WTC11 (cell line): ENCODE data around the gene TMEM187. TPM values are rescaled to one million over a fixed set of nuclear protein-coding genes. Genes with fewer than 3 reads are reported as not detected.

ENCODE experiments used
- ATAC-seq: fragments of 200-7000 bp; cut with Tn5 transposase; 2 replicates; pipeline ENCODE4 v1.10.0; 2021; ENCODE audit warnings: mild to moderate bottlenecking, moderate library complexity
- CTCF ChIA-PET: fragments of 300-600 bp; sonication (Branson Sonifier 250); formaldehyde crosslinking; loops from one replicate; lab custom pipeline; 2021; ENCODE audit warnings: antibody characterized with exemption; lab: Charles Lee
- POLR2A ChIA-PET: fragments of 350-600 bp; sonication (Branson Sonifier 250); formaldehyde crosslinking; loops from one replicate; lab custom pipeline; 2021; ENCODE audit warnings: antibody characterized with exemption; lab: Charles Lee
- DNase-seq: peaks from one replicate; pipeline ENCODE4 v3.0.0; 2021; ENCODE audit warnings: low spot score
- H3K27ac Mint-ChIP-seq: 2 replicates; pipeline ENCODE4 v1.8.0; 2021; ENCODE audit warnings: mixed read lengths
- H3K27me3 Mint-ChIP-seq: 2 replicates; pipeline ENCODE4 v1.8.0; 2021; ENCODE audit warnings: low read depth, mild to moderate bottlenecking, moderate library complexity, mixed read lengths
- H3K36me3 Mint-ChIP-seq: 2 replicates; pipeline ENCODE4 v1.8.0; 2021; ENCODE audit warnings: mixed read lengths
- H3K4me1 Mint-ChIP-seq: 2 replicates; pipeline ENCODE4 v1.8.0; 2022; ENCODE audit warnings: mixed read lengths
- H3K4me3 Mint-ChIP-seq: 2 replicates; pipeline ENCODE4 v1.8.0; 2021; ENCODE audit warnings: mild to moderate bottlenecking, moderate library complexity, mixed read lengths
- H3K9me3 Mint-ChIP-seq: 2 replicates; pipeline ENCODE4 v1.8.0; 2021; ENCODE audit warnings: mixed read lengths
- ELF4 ChIP-seq: sonication (generic); formaldehyde crosslinking; IDR thresholded peaks from 2 replicates; pipeline ENCODE4 v1.8.1; 2022; ENCODE audit warnings: low read depth, mild to moderate bottlenecking, moderate library complexity, missing genetic modification reagents
- ESRRA ChIP-seq: sonication (generic); formaldehyde crosslinking; IDR thresholded peaks from 2 replicates; pipeline ENCODE4 v1.8.1; 2022; ENCODE audit warnings: mild to moderate bottlenecking, missing genetic modification reagents, borderline replicate concordance
- FOXJ3 ChIP-seq: sonication (generic); formaldehyde crosslinking; IDR thresholded peaks from 2 replicates; pipeline ENCODE4 v1.9.0; 2021; ENCODE audit warnings: missing genetic modification reagents, mild to moderate bottlenecking, borderline replicate concordance
- GRHL2 ChIP-seq: fragments of 250-450 bp; sonication (Bioruptor Pico); IDR thresholded peaks from 2 replicates; pipeline ENCODE4 v1.8.0; 2022; ENCODE audit warnings: mild to moderate bottlenecking, moderate library complexity; ENCODE audit not compliant: insufficient replicate concordance, severe bottlenecking
- NFE2L1 ChIP-seq: sonication (generic); formaldehyde crosslinking; IDR thresholded peaks from 2 replicates; pipeline ENCODE4 v1.8.1; 2023; ENCODE audit warnings: missing genetic modification reagents
- NFYB ChIP-seq: sonication (generic); formaldehyde crosslinking; conservative IDR thresholded peaks from 2 replicates; pipeline ENCODE4 v1.8.0; 2022; ENCODE audit warnings: low read depth, missing genetic modification reagents
- OVOL2 ChIP-seq: fragments of 250-450 bp; sonication (Bioruptor Pico); IDR thresholded peaks from 2 replicates; pipeline ENCODE4 v1.9.0; 2021; ENCODE audit warnings: mild to moderate bottlenecking, borderline replicate concordance
- PRRX2 ChIP-seq: fragments of 250-450 bp; sonication (Bioruptor Pico); IDR thresholded peaks from 2 replicates; pipeline ENCODE4 v1.8.0; 2021; ENCODE audit warnings: mild to moderate bottlenecking
- SOX15 ChIP-seq: fragments of 250-450 bp; sonication (Bioruptor Pico); IDR thresholded peaks from 2 replicates; pipeline ENCODE4 v1.9.0; 2021; ENCODE audit warnings: mild to moderate bottlenecking
- TEAD4 ChIP-seq: sonication (generic); formaldehyde crosslinking; IDR thresholded peaks from 2 replicates; pipeline ENCODE4 v1.8.0; 2022; ENCODE audit warnings: mild to moderate bottlenecking, missing genetic modification reagents
- ZBTB21 ChIP-seq: sonication (generic); formaldehyde crosslinking; IDR thresholded peaks from 2 replicates; pipeline ENCODE4 v1.8.1; 2023; ENCODE audit warnings: mild to moderate bottlenecking, missing genetic modification reagents, borderline replicate concordance
- ZNF121 ChIP-seq: sonication (generic); formaldehyde crosslinking; IDR thresholded peaks from 2 replicates; pipeline ENCODE4 v1.8.0; 2023; ENCODE audit warnings: missing genetic modification reagents
- ZNF263 ChIP-seq: sonication (generic); formaldehyde crosslinking; IDR thresholded peaks from 2 replicates; pipeline ENCODE4 v1.8.1; 2022; ENCODE audit warnings: low read depth, mild to moderate bottlenecking, moderate library complexity, missing genetic modification reagents
- ZNF423 ChIP-seq: fragments of 250-450 bp; sonication (Bioruptor Pico); IDR thresholded peaks from 2 replicates; pipeline ENCODE4 v2.1.2; 2022; ENCODE audit warnings: mild to moderate bottlenecking, moderate library complexity
- total RNA-seq: library from RNA; stranded (reverse); gene quantifications from 3 replicates; pipeline ENCODE4 v1.2.3, GENCODE V29; 2021
- TF ChIP-seq, protein P1 (sequence below): fragments of 250-450 bp; sonication (Bioruptor Pico); IDR thresholded peaks from 2 replicates; pipeline ENCODE4 v1.9.0; 2021; ENCODE audit warnings: mild to moderate bottlenecking, borderline replicate concordance
- TF ChIP-seq, protein P2 (sequence below): sonication (generic); formaldehyde crosslinking; IDR thresholded peaks from 2 replicates; pipeline ENCODE4 v1.8.0; 2023; ENCODE audit warnings: missing genetic modification reagents
- TF ChIP-seq, protein P3 (sequence below): sonication (generic); formaldehyde crosslinking; IDR thresholded peaks from 2 replicates; pipeline ENCODE4 v1.8.0; 2022; ENCODE audit warnings: missing genetic modification reagents
- TF ChIP-seq, protein P4 (sequence below): sonication (generic); formaldehyde crosslinking; IDR thresholded peaks from 2 replicates; pipeline ENCODE4 v1.8.0; 2022; ENCODE audit warnings: mild to moderate bottlenecking, missing genetic modification reagents
- TF ChIP-seq, protein P5 (sequence below): sonication (generic); formaldehyde crosslinking; IDR thresholded peaks from 2 replicates; pipeline ENCODE4 v1.8.1; 2022; ENCODE audit warnings: low read depth, missing genetic modification reagents, borderline replicate concordance
- TF ChIP-seq, protein P6 (sequence below): fragments of 250-450 bp; sonication (Bioruptor Pico); IDR thresholded peaks from 2 replicates; pipeline ENCODE4 v1.9.0; 2021; ENCODE audit warnings: mild to moderate bottlenecking
- TF ChIP-seq, protein P7 (sequence below): sonication (generic); formaldehyde crosslinking; IDR thresholded peaks from 2 replicates; pipeline ENCODE4 v1.8.0; 2022; ENCODE audit warnings: mild to moderate bottlenecking, missing genetic modification reagents

Gene TMEM187
- total RNA-seq, 1 experiment from 2014 or later: 8.4 TPM

DNA sequence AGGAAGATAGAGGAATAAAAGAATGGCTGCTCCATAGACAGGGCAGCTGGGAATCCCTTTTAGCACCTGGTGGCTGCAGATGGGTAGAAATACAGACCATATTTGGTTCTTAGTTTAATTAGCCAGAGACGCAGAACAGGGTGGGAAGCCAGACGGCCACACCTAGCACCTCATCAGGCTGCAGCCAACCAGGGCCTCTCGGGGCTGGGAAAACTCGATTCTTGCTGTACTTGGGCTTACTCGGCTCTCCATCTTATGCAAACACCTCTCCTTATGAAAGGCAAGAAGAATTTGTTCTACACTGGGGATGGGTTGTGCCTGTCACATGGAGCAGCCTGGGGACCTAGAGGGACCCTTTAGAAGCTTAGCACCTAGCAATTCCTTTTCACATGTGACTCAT, 27.5 kb downstream of the TMEM187 start (continued):
- TF ChIP-seq, protein P1, sequence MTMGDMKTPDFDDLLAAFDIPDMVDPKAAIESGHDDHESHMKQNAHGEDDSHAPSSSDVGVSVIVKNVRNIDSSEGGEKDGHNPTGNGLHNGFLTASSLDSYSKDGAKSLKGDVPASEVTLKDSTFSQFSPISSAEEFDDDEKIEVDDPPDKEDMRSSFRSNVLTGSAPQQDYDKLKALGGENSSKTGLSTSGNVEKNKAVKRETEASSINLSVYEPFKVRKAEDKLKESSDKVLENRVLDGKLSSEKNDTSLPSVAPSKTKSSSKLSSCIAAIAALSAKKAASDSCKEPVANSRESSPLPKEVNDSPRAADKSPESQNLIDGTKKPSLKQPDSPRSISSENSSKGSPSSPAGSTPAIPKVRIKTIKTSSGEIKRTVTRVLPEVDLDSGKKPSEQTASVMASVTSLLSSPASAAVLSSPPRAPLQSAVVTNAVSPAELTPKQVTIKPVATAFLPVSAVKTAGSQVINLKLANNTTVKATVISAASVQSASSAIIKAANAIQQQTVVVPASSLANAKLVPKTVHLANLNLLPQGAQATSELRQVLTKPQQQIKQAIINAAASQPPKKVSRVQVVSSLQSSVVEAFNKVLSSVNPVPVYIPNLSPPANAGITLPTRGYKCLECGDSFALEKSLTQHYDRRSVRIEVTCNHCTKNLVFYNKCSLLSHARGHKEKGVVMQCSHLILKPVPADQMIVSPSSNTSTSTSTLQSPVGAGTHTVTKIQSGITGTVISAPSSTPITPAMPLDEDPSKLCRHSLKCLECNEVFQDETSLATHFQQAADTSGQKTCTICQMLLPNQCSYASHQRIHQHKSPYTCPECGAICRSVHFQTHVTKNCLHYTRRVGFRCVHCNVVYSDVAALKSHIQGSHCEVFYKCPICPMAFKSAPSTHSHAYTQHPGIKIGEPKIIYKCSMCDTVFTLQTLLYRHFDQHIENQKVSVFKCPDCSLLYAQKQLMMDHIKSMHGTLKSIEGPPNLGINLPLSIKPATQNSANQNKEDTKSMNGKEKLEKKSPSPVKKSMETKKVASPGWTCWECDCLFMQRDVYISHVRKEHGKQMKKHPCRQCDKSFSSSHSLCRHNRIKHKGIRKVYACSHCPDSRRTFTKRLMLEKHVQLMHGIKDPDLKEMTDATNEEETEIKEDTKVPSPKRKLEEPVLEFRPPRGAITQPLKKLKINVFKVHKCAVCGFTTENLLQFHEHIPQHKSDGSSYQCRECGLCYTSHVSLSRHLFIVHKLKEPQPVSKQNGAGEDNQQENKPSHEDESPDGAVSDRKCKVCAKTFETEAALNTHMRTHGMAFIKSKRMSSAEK (CRISPR knock-in tag): no peak
- TF ChIP-seq, protein P2, sequence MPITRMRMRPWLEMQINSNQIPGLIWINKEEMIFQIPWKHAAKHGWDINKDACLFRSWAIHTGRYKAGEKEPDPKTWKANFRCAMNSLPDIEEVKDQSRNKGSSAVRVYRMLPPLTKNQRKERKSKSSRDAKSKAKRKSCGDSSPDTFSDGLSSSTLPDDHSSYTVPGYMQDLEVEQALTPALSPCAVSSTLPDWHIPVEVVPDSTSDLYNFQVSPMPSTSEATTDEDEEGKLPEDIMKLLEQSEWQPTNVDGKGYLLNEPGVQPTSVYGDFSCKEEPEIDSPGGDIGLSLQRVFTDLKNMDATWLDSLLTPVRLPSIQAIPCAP (CRISPR knock-in tag): no peak

DNA sequence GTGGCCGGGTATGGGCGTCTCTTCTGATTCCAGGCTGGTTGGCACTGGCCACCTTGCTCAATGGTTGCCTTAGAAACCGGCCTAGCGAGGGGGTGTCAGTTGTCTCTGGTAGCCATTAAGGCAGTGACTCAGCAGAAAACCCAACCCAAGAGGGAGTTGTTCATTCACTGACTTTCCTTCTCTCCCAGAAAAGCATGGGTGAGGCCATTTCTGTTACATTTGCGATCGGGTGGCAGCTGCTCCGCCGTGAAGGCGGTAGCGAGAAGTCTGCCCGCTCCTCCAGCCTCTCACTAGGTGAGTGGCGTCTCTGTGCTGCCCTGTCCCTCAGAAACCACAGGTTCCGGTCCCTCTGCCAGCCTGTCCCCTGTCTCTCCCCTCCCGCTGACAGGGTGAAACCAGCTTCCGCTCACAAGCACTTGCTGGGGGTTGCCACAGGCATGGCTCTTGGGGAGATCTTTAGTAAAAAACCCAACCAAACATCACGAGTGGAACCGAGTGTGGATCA, 29.7 kb downstream of the TMEM187 start:
- Mint-ChIP-seq H3K36me3 (no peaks in the 10 kb centered on the region), H3K4me3 (no peak overlapping the region), H3K27me3 (no peaks in the 10 kb centered on the region), H3K9me3 (no peaks in the 10 kb centered on the region), H3K27ac (no peak overlapping the region), H3K4me1 (peaks cover 10% of the 10 kb centered on the region)
- CTCF ChIA-PET: interaction anchor here (0.9 to 2.6 kb wide), 2 partner anchors 10 to 135 kb away, joined by 3 to 9 read pairs; no protein-coding TSS in a partner anchor
- ATAC-seq: peak; percentile 39; the same call in 1 of the 2 replicates
- DNase-seq: no peak
- 0 out of 2 replicates have a peak, but pooled peaks have one; percentile 26 for TF ChIP-seq NFE2L1 (CRISPR knock-in tag)
- TF ChIP-seq NFYB (CRISPR knock-in tag): no peak
- POLR2A ChIA-PET: interaction anchor here (1.1 kb wide), 1 partner anchor 28 kb away, joined by 3 read pairs; no protein-coding TSS in a partner anchor

DNA sequence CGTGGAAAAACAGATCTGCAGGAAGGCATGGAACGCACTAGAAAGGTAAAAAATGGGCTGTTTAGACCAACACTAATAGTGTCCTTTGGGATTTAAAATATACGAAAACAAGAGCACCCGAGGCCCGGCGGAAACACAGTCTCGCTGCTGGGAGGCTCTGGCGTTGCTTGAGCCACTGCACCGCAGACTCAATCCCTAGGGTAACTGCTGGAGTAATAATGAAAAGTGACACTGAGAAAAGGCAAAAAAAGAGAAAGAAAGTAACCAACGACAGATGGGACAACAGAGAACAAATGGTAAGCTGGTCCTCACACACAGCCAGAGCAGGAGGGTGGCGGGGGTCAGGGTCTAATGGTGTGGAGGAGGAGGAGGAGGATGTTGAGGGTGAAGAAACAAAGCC, 31.8 kb downstream of the TMEM187 start:
- Mint-ChIP-seq H3K36me3 (no peaks in the 10 kb centered on the region), H3K4me1 (peaks cover 8% of the 10 kb centered on the region), H3K27me3 (no peaks in the 10 kb centered on the region), H3K27ac (peak overlapping the region; percentile 79), H3K4me3 (no peak overlapping the region), H3K9me3 (no peaks in the 10 kb centered on the region)
- ChIA-PET CTCF (interaction anchor here (1.2 to 1.8 kb wide), 2 partner anchors 9 to 38 kb away, joined by 3 to 7 read pairs; no protein-coding TSS in a partner anchor), POLR2A (no interaction called here)
- ATAC-seq: no peak
- DNase-seq: no peak
- TF ChIP-seq NFE2L1 (CRISPR knock-in tag) (no peak), ELF4 (no peak), FOXJ3 (no peak), PRRX2 (no peak), GRHL2 (no peak), ZBTB21 (no peak), TEAD4 (no peak), OVOL2 (CRISPR knock-in tag) (no peak), ZNF121 (CRISPR knock-in tag) (no peak), SOX15 (CRISPR knock-in tag) (no peak), ZNF423 (CRISPR knock-in tag) (no peak), ZNF263 (no peak), ESRRA (CRISPR knock-in tag) (no peak)
- TF ChIP-seq, protein P3, sequence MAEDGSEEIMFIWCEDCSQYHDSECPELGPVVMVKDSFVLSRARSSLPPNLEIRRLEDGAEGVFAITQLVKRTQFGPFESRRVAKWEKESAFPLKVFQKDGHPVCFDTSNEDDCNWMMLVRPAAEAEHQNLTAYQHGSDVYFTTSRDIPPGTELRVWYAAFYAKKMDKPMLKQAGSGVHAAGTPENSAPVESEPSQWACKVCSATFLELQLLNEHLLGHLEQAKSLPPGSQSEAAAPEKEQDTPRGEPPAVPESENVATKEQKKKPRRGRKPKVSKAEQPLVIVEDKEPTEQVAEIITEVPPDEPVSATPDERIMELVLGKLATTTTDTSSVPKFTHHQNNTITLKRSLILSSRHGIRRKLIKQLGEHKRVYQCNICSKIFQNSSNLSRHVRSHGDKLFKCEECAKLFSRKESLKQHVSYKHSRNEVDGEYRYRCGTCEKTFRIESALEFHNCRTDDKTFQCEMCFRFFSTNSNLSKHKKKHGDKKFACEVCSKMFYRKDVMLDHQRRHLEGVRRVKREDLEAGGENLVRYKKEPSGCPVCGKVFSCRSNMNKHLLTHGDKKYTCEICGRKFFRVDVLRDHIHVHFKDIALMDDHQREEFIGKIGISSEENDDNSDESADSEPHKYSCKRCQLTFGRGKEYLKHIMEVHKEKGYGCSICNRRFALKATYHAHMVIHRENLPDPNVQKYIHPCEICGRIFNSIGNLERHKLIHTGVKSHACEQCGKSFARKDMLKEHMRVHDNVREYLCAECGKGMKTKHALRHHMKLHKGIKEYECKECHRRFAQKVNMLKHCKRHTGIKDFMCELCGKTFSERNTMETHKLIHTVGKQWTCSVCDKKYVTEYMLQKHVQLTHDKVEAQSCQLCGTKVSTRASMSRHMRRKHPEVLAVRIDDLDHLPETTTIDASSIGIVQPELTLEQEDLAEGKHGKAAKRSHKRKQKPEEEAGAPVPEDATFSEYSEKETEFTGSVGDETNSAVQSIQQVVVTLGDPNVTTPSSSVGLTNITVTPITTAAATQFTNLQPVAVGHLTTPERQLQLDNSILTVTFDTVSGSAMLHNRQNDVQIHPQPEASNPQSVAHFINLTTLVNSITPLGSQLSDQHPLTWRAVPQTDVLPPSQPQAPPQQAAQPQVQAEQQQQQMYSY (CRISPR knock-in tag): no peak
- TF ChIP-seq, protein P4, sequence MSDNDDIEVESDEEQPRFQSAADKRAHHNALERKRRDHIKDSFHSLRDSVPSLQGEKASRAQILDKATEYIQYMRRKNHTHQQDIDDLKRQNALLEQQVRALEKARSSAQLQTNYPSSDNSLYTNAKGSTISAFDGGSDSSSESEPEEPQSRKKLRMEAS (CRISPR knock-in tag): no peak
- TF ChIP-seq, protein P5, sequence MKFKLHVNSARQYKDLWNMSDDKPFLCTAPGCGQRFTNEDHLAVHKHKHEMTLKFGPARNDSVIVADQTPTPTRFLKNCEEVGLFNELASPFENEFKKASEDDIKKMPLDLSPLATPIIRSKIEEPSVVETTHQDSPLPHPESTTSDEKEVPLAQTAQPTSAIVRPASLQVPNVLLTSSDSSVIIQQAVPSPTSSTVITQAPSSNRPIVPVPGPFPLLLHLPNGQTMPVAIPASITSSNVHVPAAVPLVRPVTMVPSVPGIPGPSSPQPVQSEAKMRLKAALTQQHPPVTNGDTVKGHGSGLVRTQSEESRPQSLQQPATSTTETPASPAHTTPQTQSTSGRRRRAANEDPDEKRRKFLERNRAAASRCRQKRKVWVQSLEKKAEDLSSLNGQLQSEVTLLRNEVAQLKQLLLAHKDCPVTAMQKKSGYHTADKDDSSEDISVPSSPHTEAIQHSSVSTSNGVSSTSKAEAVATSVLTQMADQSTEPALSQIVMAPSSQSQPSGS (CRISPR knock-in tag): no peak
- TF ChIP-seq, protein P6, sequence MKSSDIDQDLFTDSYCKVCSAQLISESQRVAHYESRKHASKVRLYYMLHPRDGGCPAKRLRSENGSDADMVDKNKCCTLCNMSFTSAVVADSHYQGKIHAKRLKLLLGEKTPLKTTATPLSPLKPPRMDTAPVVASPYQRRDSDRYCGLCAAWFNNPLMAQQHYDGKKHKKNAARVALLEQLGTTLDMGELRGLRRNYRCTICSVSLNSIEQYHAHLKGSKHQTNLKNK (CRISPR knock-in tag): no peak
- TF ChIP-seq, protein P7, sequence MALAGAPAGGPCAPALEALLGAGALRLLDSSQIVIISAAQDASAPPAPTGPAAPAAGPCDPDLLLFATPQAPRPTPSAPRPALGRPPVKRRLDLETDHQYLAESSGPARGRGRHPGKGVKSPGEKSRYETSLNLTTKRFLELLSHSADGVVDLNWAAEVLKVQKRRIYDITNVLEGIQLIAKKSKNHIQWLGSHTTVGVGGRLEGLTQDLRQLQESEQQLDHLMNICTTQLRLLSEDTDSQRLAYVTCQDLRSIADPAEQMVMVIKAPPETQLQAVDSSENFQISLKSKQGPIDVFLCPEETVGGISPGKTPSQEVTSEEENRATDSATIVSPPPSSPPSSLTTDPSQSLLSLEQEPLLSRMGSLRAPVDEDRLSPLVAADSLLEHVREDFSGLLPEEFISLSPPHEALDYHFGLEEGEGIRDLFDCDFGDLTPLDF (CRISPR knock-in tag): no peak
